Pulmonary artery endothelial cell (primary cell): ENCODE data around the gene ITFG2. TPM values are rescaled to one million over a fixed set of nuclear protein-coding genes. Genes with fewer than 3 reads are reported as not detected.

Experiments used
- DNase-seq: peaks from one replicate; pipeline ENCODE4 v3.0.0-alpha.2; 2011; ENCODE audit warnings: low read depth, low spot score
- total RNA-seq: library from RNA; depleted of rRNA; stranded (reverse); fragments of >200 nt; gene quantifications from 2 replicates; pipeline ENCODE4 v1.2.3, GENCODE V29; 2014

The ITFG2 gene
- total RNA-seq, 1 donor from 2014 or later = 11.1 TPM

- DNase-seq = no peak
Measured at GRCh38 chr12:2795291-2796186, 16.9 kb upstream of the ITFG2 start.

GRCh38 chr12:2796187-2796666, 16.2 kb upstream of the ITFG2 start:
- no peak for DNase-seq

DNA sequence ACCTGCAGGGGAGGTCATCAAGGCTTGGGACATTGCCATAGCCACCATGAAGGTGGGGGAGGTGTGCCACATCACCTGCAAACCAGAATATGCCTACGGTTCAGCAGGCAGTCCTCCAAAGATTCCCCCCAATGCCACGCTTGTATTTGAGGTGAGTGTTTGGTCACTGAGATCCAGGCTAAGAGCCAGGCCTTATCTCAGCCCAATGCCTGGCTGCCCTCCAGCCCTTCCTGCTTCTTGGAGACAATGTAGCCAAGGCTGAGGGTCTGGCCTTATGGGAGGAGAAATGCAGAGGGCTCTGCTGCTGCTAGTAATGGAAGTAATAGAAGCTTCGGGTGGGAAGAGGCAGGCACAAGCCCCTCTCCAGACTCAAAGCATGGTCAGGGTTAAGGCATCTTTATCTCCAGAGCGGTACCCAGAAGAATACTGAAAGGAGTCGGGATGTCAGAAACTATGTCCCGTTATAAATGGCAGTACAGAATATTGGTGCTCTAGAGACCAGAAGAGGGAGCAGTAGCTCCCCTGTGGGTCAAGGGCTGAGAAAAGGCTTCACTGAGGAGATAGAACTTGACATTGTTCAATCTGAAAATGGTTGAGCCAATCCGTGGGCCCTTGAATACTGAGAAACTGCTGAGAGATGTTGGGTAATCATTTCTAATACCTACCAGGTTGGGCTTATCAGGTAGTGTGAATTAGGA, 14.6 kb upstream of the ITFG2 start:
- peak; percentile 43 for DNase-seq

GRCh38 chr12:2800046-2800570, 12.4 kb upstream of the ITFG2 start:
- no peak for DNase-seq

DNA sequence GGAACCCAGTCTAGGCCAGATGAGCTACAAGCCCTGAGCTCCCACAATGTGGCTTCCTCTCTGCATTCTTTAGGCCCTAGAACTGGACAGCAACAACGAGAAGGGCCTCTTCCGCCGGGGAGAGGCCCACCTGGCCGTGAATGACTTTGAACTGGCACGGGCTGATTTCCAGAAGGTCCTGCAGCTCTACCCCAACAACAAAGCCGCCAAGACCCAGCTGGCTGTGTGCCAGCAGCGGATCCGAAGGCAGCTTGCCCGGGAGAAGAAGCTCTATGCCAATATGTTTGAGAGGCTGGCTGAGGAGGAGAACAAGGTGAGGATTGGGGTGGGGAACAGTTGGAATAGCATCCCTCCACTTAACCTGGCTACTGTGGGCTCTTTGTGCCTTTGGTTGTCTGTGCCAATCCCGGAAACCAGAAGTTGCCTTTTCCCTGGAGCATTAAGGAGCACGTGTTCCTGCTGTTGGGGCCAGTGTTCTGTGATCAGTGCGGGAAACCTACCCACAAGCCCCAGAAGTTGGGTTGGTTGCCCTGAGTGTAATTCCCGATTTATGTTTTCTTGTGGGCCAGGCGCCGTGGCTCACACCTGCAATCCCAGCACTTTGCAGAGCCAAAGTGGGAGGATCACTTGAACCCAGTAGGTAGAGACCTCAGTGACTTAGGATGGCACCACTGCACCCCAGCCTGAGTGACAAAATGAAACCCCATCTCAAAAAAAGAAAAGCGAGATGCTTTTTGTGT, 11.3 kb upstream of the ITFG2 start:
- DNase-seq = no peak

DNA sequence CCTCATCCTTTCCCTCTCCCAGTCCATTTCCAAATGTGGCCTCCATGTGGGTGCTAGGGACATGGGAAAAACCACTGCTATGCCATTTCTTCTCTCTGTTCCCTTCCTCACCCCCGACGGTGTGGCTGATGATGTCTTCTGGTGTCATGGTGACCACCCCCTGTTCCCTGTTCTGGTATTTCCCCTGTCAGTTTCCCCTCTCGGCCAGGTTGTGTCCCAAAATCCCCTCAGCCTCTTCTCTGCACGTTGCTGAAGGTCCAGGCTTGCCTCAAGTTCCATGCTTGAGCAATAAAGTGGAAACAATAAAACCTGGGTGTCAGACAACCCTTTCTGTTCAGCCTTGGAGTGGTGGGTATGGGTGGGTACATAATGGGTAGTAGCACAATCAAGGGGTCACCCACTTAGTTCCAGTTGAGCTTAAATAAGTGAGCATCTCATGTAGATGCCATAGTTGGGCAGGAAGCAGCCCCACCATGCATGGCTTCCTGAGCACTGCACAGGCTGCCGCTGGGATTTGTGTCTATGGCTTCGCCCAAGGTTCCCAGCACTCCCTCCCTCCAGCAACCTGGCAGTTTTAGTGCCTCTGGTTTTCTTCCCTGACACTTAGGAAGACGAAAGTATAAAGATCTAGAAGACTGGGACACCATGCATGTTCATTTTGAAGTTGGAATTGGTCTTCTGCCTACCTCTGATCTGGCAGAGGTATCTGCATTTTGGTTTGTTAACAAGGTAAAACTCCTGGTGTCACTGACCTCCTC, 8.7 kb upstream of the ITFG2 start:
- no peak for DNase-seq

DNA sequence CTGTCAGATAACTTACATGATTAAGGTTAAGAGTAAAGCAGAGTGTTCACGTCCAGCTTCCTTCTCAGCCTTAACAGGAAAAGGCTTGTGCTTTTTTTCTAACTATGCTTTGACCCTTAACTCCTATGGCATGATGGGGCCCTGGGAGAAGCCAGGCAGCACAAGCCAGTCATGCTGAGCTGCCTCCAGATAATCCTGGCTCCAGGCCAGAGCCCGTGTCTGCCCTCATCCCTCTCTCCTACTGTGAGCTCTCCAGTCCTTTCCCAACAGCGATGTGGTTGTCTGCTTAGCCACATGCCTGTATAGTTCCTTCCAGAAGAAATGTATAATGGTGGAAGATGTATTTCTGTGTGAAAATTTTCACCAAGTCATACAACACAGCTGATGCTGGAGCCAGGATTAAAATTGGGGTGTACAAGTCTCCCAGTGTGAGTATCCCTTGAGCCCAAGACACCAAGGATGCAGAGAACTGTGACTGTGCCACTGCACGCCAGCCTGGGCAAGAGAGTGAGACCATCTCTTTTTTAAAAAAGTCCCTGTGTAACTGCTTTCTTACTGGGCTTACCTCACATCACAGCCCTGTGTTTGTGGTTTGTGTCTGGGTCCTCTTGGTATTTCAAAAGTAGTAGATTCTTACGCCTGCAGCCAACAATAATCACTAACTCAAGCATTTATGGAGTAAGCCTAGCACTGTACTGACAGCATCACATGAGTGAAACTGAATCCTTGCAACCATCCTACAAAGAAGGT, 7.9 kb upstream of the ITFG2 start:
- no peak for DNase-seq

DNA sequence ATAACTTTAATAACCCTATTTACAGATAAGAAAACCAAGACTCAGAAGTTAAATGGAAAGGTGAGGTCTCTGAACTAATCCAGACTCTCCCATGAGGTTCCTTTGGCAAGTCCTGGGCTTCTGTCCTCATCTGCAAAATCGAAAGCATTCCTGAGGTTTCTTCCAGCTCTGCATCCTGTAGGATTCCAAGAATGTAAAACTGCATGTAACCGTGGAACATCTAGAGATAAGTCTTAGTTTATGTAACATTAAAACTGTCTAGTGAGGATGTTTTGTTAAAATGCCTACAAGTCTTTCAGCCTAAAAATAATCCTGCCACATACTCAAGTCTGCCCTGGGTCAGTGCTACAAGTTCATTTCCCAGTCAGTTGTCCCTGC, 7.3 kb upstream of the ITFG2 start:
- no peak for DNase-seq

DNA sequence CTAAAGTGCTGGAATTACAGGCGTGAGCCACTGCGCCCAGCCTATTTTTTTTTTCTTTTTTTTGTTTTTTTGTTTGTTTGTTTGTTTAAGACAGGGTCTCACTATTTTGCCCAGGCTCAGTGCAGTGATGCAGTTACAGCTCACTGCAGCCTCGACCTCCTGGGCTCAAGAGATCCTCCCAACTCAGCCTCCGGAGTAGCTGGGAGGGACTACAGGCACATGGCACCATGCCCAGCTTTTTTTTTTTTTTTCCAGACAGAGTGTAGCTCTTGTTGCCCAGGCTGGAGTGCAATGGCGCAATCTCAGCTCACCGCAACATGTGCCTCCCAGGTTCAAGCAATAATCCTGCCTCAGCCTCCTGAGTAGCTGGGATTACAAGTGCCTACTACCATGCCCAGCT, 5.8 kb upstream of the ITFG2 start:
- DNase-seq = no peak

DNA sequence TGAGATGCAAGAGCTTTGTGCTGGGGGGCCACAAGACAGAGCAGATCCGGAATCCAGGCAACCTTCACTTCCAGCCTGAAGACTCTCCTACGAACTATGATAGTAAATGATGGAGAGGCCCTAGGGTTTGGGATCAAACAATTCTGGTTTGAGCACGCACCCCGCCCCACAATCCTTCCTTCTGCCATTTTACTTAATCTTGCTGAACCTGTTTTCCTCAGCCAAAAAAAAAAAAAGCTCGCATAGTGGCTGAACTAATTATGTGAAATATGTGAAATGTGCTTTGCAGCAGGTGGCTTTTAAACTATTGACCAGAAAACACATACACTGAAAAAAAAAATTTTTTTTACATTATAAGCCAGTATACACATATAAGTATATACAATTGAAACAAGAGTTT, 667 bp upstream of the ITFG2 start:
- DNase-seq = no peak

GRCh38 chr12:2813214-2814185, 1.0 kb downstream of the ITFG2 start:
- peak; percentile 30 for DNase-seq

DNA sequence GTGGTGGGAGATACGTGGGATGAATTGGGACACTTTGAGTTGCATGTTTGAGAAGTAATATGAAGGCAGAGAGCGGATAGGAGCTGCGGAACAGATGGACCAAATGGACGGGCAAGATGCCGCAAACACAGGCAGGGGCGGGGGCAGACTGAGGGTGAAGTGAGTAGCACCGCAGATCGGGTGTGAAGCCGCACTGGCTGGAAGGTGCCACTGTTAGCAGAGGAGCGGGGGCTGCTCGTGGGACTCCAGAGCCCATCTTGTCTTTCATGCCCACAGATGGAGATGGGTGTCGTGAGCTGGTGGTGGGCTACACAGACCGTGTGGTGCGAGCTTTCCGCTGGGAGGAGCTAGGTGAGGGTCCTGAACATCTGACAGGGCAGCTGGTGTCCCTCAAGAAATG, 7.3 kb downstream of the ITFG2 start:
- DNase-seq = no peak

DNA sequence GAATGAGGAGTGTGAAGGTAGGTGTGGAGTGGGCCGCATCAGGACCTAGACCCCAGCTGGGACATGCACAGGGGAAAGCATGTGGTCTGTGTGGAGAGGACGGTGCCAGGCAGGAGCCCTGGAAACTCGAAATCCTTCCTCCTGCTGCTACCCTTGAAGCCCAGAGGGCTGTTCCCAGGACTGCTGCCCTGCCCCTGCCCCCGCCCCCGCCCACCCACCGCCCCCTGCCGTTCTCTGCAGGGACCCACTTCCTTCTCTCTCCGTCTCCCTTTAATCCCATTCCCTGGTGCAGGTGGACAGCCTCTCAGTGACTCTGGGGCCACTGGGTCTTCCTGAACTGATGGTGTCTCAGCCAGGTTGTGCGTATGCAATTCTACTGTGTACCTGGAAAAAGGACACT, 8.0 kb downstream of the ITFG2 start:
- no peak for DNase-seq

DNA sequence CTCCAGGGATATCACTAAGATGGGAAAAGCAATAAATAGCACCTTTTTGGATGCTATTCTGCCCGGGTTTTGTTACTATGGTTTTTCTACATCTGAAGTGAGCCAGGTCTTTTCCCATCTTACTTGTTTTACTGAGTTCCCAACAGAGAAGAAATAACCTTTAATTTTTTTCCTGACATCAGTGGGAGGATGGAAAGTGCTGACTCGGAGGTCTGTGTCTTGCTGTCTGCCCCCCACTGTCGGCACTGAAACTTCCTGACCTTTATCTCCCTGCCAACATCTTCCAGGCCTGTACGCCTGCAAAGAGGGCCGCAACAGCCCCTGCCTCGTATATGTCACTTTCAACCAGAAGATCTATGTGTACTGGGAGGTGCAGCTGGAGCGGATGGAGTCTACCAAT, 11.0 kb downstream of the ITFG2 start:
- DNase-seq = no peak

DNA sequence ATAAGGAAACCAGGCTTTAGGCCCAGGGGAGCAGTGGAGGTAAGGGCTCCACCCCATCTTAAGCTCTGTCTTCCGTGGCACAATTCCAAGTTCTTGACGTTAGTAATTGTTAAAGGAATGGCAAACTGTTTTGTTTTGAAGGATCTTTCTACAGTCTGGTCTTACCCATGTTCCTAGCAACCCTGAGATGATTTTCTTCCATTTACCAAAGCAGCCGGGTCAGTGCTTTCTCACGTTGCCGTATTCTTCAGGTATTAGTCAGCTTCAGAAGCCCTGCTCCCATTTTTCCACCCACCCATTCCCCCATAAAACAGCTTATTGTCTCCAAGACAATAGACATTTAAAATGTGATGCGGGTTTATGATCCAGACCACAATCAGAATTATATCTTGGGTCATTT, 12.1 kb downstream of the ITFG2 start:
- DNase-seq = no peak

DNA sequence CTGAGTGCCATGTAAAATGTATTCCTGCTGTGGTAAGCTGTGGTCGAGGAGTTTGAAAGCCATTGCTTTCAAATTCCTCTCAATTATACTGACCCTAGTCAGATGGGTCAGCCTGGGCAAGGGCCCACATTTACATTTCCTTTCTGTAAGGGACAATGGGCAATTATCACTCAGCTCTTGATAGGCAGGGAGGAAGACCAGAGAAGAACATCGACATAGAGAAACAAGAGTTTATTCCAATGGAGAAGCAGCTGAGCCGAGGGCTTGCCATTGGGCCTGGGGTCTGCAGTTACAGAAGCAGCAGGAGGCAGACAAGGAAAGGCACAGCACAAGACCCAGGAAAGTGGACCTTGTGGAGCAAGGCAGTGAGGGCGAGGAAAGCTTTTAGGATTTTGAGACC, 12.7 kb downstream of the ITFG2 start:
- DNase-seq = no peak

DNA sequence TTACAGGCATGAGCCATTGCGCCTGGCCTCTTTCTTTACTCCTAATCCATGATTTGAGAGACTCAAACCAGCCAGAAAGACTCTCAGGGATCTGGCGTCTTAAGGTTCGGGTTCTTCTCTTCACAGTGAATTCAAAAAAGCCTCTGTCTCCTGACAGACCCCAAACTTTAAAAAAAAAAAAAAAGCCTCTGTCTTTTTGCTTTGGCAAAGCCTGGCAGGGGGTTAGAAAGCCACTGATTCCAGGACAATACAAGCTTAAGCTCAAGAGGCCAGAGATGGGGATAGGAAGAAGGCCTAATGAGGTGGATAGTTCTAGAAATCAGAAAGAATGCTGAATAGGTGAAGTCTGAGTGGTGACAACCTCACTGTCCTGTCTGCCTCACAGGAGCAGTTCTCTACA, 13.6 kb downstream of the ITFG2 start:
- DNase-seq = no peak

- DNase-seq = no peak
Measured at GRCh38 chr12:2826721-2827515, 14.4 kb downstream of the ITFG2 start.
